ENCODE measurements around the gene TRIM50. TPM values are rescaled to one million over a fixed set of nuclear protein-coding genes. Genes with fewer than 3 reads are reported as not detected.

Gene TRIM50
- total and polyA plus RNA-seq, 2 of the 13 experiments (the other 11 are each of a cell fraction or from before 2014, with no cell fraction given), result 4.2 to 24.5 TPM

GRCh38 chr7:73308665-73309214 lies 19.1 kb downstream of the TRIM50 start, which contains the start of gene NSUN5 (continued):
- TF ChIP-seq ZNF574 (CRISPR knock-in tag; IDR thresholded peaks at IDR 0.05), result peak; percentile 91
- 0 out of 2 replicates have a peak, but pooled peaks have one; percentile 35 for TF ChIP-seq THRA (CRISPR knock-in tag; IDR thresholded peaks at IDR 0.05; ENCODE audit: borderline replicate concordance)
- TF ChIP-seq AKAP8 (CRISPR knock-in tag; IDR thresholded peaks at IDR 0.05), result no peak
- TF ChIP-seq POGZ (CRISPR knock-in tag; IDR thresholded peaks at IDR 0.05), result peak; percentile 57; the same call in 1 of the 2 replicates
- TF ChIP-seq ZKSCAN1 (IDR thresholded peaks at IDR 0.05; ENCODE audit: low read length), result no peak
- no peak for TF ChIP-seq REPIN1 (CRISPR knock-in tag; IDR thresholded peaks at IDR 0.05; ENCODE audit: borderline replicate concordance, low read depth)
- peak; percentile 62 for TF ChIP-seq ONECUT2 (CRISPR knock-in tag; IDR thresholded peaks at IDR 0.05)
- TF ChIP-seq PCBP1 (IDR thresholded peaks at IDR 0.05; ENCODE audit: borderline replicate concordance, low read depth, low read length), result 0 out of 2 replicates have a peak, but pooled peaks have one; percentile 55
- peak; percentile 93; the same call in 1 of the 2 replicates for TF ChIP-seq CBX5 (CRISPR knock-in tag; IDR thresholded peaks at IDR 0.05; ENCODE audit: borderline replicate concordance)
- TF ChIP-seq ZNF280D (CRISPR knock-in tag; IDR thresholded peaks at IDR 0.05), result no peak
- TF ChIP-seq SRSF9 (IDR thresholded peaks at IDR 0.05; ENCODE audit: borderline replicate concordance, insufficient read depth, low read depth, low read length, poor library complexity, severe bottlenecking), result no peak
- TF ChIP-seq FOXP4 (CRISPR knock-in tag; IDR thresholded peaks at IDR 0.05), result peak; percentile 62
- TF ChIP-seq ZMAT3 (CRISPR knock-in tag; conservative IDR thresholded peaks at IDR 0.05), result peak; percentile 96
- TF ChIP-seq ZBTB2 (CRISPR knock-in tag; IDR thresholded peaks at IDR 0.05; ENCODE audit: low read depth), result peak; percentile 78
- TF ChIP-seq ZNF468 (CRISPR knock-in tag; IDR thresholded peaks at IDR 0.05), result no peak
- peak; percentile 71; the same call in 1 of the 2 replicates for TF ChIP-seq ZBTB26 (CRISPR knock-in tag; IDR thresholded peaks at IDR 0.05; ENCODE audit: borderline replicate concordance)
